ENCODE data around the gene MYCBP. TPM values are rescaled to one million over a fixed set of nuclear protein-coding genes. Genes with fewer than 3 reads are reported as not detected.

Gene MYCBP
- total RNA-seq, 4 donors from 2014 or later: 11.8 to 25.9 (median 14.8) TPM

- Histone ChIP-seq H3K4me3 (no peak overlapping the region), H3K36me3 (no peaks in the 10 kb centered on the region), H3K27ac (no peak overlapping the region), H3K27me3 (no peaks in the 10 kb centered on the region), H3K4me1 (no peaks in the 10 kb centered on the region), H3K9me3 (no peaks in the 10 kb centered on the region)
- no peak for DNase-seq
- TF ChIP-seq POLR2A (IDR thresholded peaks at IDR 0.05) (no peak), CTCF (IDR thresholded peaks at IDR 0.05) (no peak)
These were observed 23.0 kb upstream of the MYCBP start for GRCh38 chr1:38896169-38896568.

DNA sequence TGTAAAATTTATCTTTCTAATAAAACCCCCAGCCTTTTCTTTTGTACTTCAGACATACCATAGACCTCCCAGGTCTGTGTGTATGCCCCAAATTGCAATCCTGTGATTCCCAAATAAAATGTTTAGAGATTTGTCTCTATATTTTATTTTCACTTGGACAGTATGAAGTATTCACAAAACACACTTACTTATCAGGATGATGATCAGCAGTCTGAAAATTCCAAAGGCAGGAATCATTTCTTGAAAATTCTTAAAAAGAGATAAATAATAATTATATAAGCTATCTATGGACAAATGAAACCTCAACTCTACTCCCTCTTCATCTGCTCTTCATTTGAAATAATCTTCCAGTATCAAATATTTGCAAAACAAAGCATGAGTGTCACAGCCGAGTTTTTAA lies 19.8 kb upstream of the MYCBP start:
- Histone ChIP-seq H3K27ac (no peak overlapping the region), H3K4me3 (no peak overlapping the region)
- no peak for DNase-seq

DNA sequence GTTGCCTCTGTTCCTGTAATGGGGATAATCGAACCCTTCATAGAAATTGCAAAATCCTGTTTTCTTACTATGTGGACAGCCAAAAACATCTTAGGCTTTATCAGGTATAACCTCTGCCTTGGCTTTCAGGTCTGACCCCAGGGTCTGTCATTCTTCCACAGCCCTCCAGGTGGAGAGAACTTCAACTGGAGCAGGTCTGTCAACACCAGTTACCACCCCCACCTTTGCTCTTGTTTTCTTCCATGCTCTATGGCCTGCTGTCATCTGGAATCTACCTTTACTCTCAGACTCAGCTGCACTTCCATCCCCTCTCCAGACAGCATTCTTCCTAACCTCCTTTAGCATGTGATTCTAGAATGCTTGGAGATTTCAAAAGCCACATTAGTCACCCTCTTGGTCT lies 18.6 kb upstream of the MYCBP start:
- Histone ChIP-seq H3K4me3 (no peak overlapping the region), H3K27ac (no peak overlapping the region), H3K4me1 (no peaks in the 10 kb centered on the region), H3K27me3 (no peaks in the 10 kb centered on the region), H3K9me3 (no peaks in the 10 kb centered on the region), H3K36me3 (no peaks in the 10 kb centered on the region)
- TF ChIP-seq POLR2A (IDR thresholded peaks at IDR 0.05) (no peak), CTCF (IDR thresholded peaks at IDR 0.05) (no peak)
- no peak for DNase-seq

More for the DNA sequence above, 19.8 kb upstream of the MYCBP start:
- H3K27me3 ChIP-seq: no peaks in the 10 kb centered on the region
- no peaks in the 10 kb centered on the region for H3K9me3 ChIP-seq
- no peaks in the 10 kb centered on the region for H3K4me1 ChIP-seq
- TF ChIP-seq POLR2A (IDR thresholded peaks at IDR 0.05) (no peak), CTCF (IDR thresholded peaks at IDR 0.05) (no peak)
- no peaks in the 10 kb centered on the region for H3K36me3 ChIP-seq

DNA sequence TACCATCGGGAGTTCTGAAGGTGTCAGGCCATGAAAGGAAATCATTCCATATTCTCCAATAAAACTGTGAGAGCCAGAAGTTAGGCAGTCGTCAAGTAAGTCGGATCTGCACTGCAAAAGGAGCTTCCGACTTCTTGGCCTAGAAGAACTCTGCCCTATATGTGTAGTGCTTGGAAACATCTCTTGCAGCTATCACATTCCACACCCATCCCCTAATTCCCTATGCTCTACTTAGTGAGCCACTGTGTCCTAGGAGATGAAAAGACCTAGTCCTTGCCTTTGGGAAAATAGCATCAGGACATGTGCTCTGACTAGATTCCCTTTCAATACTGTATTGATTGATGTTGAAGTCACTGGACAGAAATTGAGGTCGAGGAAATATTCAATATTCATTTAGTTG lies 16.4 kb upstream of the MYCBP start:
- H3K9me3 ChIP-seq: no peaks in the 10 kb centered on the region
- H3K27ac ChIP-seq: no peak overlapping the region
- H3K4me3 ChIP-seq: no peak overlapping the region
- no peak for DNase-seq
- no peaks in the 10 kb centered on the region for H3K4me1 ChIP-seq
- H3K36me3 ChIP-seq: no peaks in the 10 kb centered on the region
- H3K27me3 ChIP-seq: no peaks in the 10 kb centered on the region
- TF ChIP-seq CTCF (IDR thresholded peaks at IDR 0.05) (no peak), POLR2A (IDR thresholded peaks at IDR 0.05) (no peak)

GRCh38 chr1:38888423-38889333 lies 15.5 kb upstream of the MYCBP start:
- H3K4me3 ChIP-seq: no peak overlapping the region
- no peaks in the 10 kb centered on the region for H3K4me1 ChIP-seq
- TF ChIP-seq CTCF (IDR thresholded peaks at IDR 0.05) (no peak), POLR2A (IDR thresholded peaks at IDR 0.05) (no peak)

More at GRCh38 chr1:38888423-38889333, 15.5 kb upstream of the MYCBP start:
- no peaks in the 10 kb centered on the region for H3K9me3 ChIP-seq
- DNase-seq: no peak
- no peak overlapping the region for H3K27ac ChIP-seq
- no peaks in the 10 kb centered on the region for H3K27me3 ChIP-seq
- no peaks in the 10 kb centered on the region for H3K36me3 ChIP-seq

Measured in Peyer's patch (tissue), 4 donors.